CD4-positive, CD25-positive, alpha-beta regulatory T cell (primary cell): ENCODE data around the gene FAM156A. TPM values are rescaled to one million over a fixed set of nuclear protein-coding genes. Genes with fewer than 3 reads are reported as not detected.
"Not testable (repeated sequence)": the region's sequence is repeated elsewhere in the genome, so short reads cannot be mapped to it uniquely, and the experiment has no call there.

Experiments used
- ATAC-seq, 2 donors: fragments of 150-1000 bp; cut with Tn5 transposase; one replicate each; pipeline ENCODE4 v1.10.0; 2021; ENCODE audit warnings: low read depth in 2 of 2, moderate number of reproducible peaks in 2 of 2, moderate library complexity in 1 of 2
- DNase-seq, 3 donors: peaks; one replicate each; pipeline versions ENCODE4 v3.0.0 to v3.0.0-alpha.2; 2012 to 2022; ENCODE audit warnings: mixed read lengths in 1 of 3
- H3K27ac ChIP-seq: one replicate; pipeline ENCODE4 v1.7.0; 2013; ENCODE audit warnings: mild to moderate bottlenecking, low read length; ENCODE audit not compliant: insufficient read depth, poor library complexity, severe bottlenecking
- H3K27me3 ChIP-seq: one replicate; pipeline ENCODE4 v1.7.0; 2013; ENCODE audit warnings: low read length; ENCODE audit not compliant: control insufficient read depth, insufficient read depth
- H3K36me3 ChIP-seq: one replicate; pipeline ENCODE4 v1.7.0; 2013; ENCODE audit warnings: mild to moderate bottlenecking, low read length, moderate library complexity; ENCODE audit not compliant: control insufficient read depth, insufficient read depth
- H3K4me1 ChIP-seq: 2 replicates; pipeline ENCODE4 v1.7.0; 2013; ENCODE audit warnings: mild to moderate bottlenecking, low read length; ENCODE audit not compliant: insufficient read depth, control insufficient read depth, poor library complexity, severe bottlenecking
- H3K4me3 ChIP-seq: one replicate; pipeline ENCODE4 v1.7.0; 2013; ENCODE audit warnings: low read depth, mild to moderate bottlenecking, low read length, moderate library complexity
- H3K9me3 ChIP-seq, 2 experiments: 1 replicate in 1 of 2; 2 replicates in 1 of 2; pipeline ENCODE4 v1.7.0; 2013; ENCODE audit warnings: low read length in 2 of 2, mild to moderate bottlenecking in 1 of 2, moderate library complexity in 1 of 2; ENCODE audit not compliant: control insufficient read depth in 2 of 2
- H3K27ac Mint-ChIP-seq, 3 donors: one replicate each; pipeline ENCODE4 v1.8.0; 2020 to 2022; ENCODE audit warnings: mild to moderate bottlenecking in 3 of 3, mixed read lengths in 3 of 3, moderate library complexity in 2 of 3
- H3K27me3 Mint-ChIP-seq: one replicate; pipeline ENCODE4 v1.8.0; 2022; ENCODE audit warnings: mild to moderate bottlenecking, mixed read lengths
- H3K36me3 Mint-ChIP-seq: one replicate; pipeline ENCODE4 v1.8.0; 2020; ENCODE audit warnings: mixed read lengths
- H3K4me1 Mint-ChIP-seq, 4 donors: one replicate each; pipeline ENCODE4 v1.8.0; 2020 to 2022; ENCODE audit warnings: mixed read lengths in 4 of 4, mild to moderate bottlenecking in 1 of 4
- H3K4me3 Mint-ChIP-seq, 4 donors: one replicate each; pipeline ENCODE4 v1.8.0; 2020 to 2022; ENCODE audit warnings: mild to moderate bottlenecking in 4 of 4, mixed read lengths in 4 of 4, moderate library complexity in 3 of 4
- H3K9me3 Mint-ChIP-seq, 7 donors: one replicate each; pipeline ENCODE4 v1.8.0; 2020 to 2022; ENCODE audit warnings: mixed read lengths in 7 of 7, mild to moderate bottlenecking in 3 of 7, moderate library complexity in 2 of 7
- polyA plus RNA-seq, 4 donors: library from polyadenylated mRNA; unstranded; fragments of 300-500 nt; fragmentation: Illumina TruSeq; gene quantifications; one replicate each; pipeline ENCODE4 v1.2.3, GENCODE V29; 2021
- total RNA-seq: library from RNA; stranded (reverse); gene quantifications from one replicate; pipeline ENCODE4 v1.2.3, GENCODE V29; 2022

The FAM156A gene
- total and polyA plus RNA-seq, 5 donors from 2014 or later = 3.3 to 20.0 (median 3.7) TPM

DNA sequence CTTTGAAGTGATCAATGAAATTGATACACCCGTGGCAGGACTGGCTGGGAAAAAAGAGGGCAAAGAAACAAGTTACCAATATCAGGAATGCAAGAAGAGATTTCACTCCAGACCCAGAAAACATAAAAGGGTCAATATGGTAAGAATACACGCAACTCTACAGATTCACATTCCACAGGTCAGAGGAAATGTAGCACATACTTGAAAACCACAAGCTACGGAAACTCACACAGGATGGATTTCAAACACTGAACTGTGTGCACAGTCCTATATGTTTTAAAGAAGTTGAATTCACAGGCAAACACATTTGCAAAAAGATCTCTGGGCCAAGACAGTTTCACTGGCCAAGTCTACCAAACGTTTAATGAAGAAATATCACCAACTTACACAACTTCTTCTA lies 9.0 kb downstream of the FAM156A start:
- H3K27ac ChIP-seq, H3K27me3 Mint-ChIP-seq, ATAC-seq, H3K36me3 Mint-ChIP-seq, H3K9me3 ChIP-seq, H3K27me3 ChIP-seq, H3K4me1 ChIP-seq, H3K27ac Mint-ChIP-seq, H3K4me3 ChIP-seq, H3K4me3 Mint-ChIP-seq, H3K4me1 Mint-ChIP-seq, H3K9me3 Mint-ChIP-seq, H3K36me3 ChIP-seq, DNase-seq: not testable (repeated sequence)

DNA sequence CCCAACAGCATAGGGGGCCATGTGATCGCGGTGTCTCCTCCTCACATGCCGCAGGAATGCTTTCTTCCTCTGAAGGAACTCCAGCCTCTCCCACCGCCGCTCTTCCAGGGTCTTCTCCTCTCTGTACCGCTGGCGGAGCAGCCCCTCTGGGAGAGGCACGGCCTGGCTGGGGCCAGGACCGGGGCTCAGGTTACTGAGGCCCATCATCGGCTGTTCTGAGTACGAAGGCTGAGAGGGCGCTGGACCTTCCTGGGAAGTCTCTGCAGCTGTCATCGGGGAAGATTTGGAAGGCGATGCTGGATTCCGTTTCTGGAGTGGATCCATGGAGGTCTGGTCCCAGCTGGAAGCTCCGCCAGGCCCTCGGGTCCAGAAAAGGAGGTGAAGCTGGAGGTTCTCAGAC lies 10.1 kb downstream of the FAM156A start:
- not testable (repeated sequence) for H3K4me1 Mint-ChIP-seq, H3K4me3 Mint-ChIP-seq

DNA sequence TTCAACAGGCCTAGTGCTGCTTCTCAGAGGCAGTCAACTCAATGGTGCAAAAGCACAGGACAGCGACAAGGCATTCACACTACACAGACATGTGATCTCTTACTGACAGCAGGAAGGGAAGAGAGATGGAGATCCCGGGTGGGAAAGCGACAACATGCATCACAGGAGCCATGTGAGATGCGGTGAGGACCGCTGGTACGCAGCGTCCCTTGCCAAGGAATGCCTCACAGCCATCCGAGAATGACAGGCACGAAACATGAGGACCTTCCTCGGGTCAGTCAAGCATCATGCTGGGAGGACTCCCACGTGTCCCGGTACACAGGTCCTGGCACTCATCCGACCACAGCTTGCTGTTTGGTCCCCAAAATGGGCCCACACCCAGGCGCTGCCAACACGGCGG lies 10.8 kb downstream of the FAM156A start:
- DNase-seq, H3K27ac Mint-ChIP-seq, H3K4me3 Mint-ChIP-seq, H3K27ac ChIP-seq, H3K4me3 ChIP-seq, H3K36me3 Mint-ChIP-seq, H3K9me3 Mint-ChIP-seq, H3K27me3 Mint-ChIP-seq, H3K4me1 Mint-ChIP-seq, H3K36me3 ChIP-seq, H3K9me3 ChIP-seq, ATAC-seq, H3K4me1 ChIP-seq, H3K27me3 ChIP-seq: not testable (repeated sequence)

More for the DNA sequence above, 10.1 kb downstream of the FAM156A start:
- H3K27me3 Mint-ChIP-seq, H3K27me3 ChIP-seq, H3K36me3 Mint-ChIP-seq, ATAC-seq, H3K27ac Mint-ChIP-seq, H3K4me1 ChIP-seq, H3K27ac ChIP-seq, DNase-seq, H3K36me3 ChIP-seq, H3K9me3 ChIP-seq, H3K9me3 Mint-ChIP-seq, H3K4me3 ChIP-seq: not testable (repeated sequence)

DNA sequence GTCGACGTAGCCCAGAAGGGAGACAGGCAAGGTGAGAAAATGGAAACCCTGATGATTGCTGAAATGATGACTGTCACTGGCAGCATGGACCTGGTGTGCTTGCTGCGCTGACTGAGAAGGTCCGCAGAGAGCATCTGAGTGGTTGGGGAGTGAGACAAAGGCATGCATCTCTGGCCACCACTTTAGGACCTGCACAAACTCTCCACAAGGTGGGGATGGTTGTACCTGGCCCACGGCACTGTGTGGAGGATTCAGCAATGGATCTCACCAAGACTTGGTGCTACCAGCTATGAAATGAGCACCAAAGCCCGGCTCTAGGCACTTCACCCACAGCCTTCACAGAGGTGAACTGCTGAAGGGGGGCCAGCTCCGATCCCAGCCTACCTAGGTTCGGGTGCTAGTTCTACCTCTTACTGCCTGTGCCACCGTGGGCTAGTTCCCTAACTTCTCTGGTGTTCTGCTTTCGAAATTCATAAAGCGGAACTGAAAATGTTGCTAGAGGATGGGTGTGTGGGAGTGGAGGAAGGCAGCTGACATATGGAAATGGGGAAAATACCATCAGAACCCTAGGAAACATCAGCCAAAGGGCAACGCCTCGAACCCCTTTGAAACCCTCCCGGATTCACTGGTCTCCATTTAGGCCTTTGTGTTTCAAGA lies 12.4 kb downstream of the FAM156A start:
- H3K27ac ChIP-seq, H3K27me3 ChIP-seq, H3K4me3 ChIP-seq, H3K4me1 Mint-ChIP-seq, H3K9me3 Mint-ChIP-seq, H3K4me3 Mint-ChIP-seq, H3K36me3 ChIP-seq, H3K27me3 Mint-ChIP-seq, H3K4me1 ChIP-seq, ATAC-seq, H3K9me3 ChIP-seq, DNase-seq, H3K36me3 Mint-ChIP-seq, H3K27ac Mint-ChIP-seq: not testable (repeated sequence)

DNA sequence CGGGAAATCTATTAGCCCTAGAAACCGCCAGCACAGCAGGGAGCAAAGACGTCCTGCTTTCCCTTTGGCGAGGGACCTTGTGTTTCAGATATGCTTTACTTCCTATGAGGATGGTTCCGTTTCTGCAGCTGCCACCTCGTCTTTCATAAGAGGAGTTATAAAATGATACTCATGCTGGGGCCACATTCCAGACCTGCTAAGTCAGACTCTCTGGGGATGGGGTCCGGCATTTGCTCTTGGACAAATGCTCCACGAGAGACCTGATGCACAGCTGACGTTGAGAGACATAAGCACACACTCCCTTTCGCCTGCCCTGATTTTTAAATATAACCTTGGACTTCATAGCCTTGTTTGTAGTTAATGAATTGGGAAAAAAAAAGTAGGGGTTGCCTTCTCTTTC lies 16.6 kb downstream of the FAM156A start:
- H3K4me3 Mint-ChIP-seq, H3K9me3 Mint-ChIP-seq, H3K36me3 ChIP-seq, H3K27ac Mint-ChIP-seq, DNase-seq, H3K36me3 Mint-ChIP-seq, H3K27me3 Mint-ChIP-seq, H3K9me3 ChIP-seq, H3K27ac ChIP-seq, H3K27me3 ChIP-seq, H3K4me1 ChIP-seq, H3K4me3 ChIP-seq, ATAC-seq, H3K4me1 Mint-ChIP-seq: not testable (repeated sequence)

DNA sequence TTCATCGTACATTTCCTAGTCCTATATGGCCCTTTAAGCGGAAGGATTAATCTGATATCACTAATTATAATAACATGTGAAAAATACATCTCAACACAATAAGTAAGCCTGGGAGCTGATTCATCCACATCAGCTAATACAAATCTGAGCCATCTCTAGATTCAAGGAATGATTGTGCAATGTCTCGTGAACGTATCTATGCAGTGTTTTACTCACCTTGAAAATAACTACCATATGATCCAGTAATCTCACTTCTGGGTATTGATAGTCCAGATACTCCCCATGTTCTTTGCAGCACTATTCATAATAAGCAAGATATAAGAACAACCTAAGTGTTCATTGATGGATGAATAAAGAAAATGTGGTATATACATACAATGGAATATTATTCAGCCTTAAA lies 17.6 kb downstream of the FAM156A start:
- not testable (repeated sequence) for H3K27me3 Mint-ChIP-seq

GRCh38 chrX:52935470-52935784 lies 22.9 kb downstream of the FAM156A start:
- peak overlapping the region; percentile 94 for H3K27ac ChIP-seq
- H3K27me3 Mint-ChIP-seq, H3K36me3 Mint-ChIP-seq, H3K9me3 ChIP-seq, H3K4me1 ChIP-seq, H3K36me3 ChIP-seq, DNase-seq, H3K27me3 ChIP-seq, H3K9me3 Mint-ChIP-seq: not testable (repeated sequence)
- peak in 1 of 2 donors; percentile 1 for ATAC-seq
- Mint-ChIP-seq H3K4me1 (peaks cover 0 to 19% (median 7%) of the 10 kb centered on the region in 4 donors), H3K27ac (peak overlapping the region; percentile 95 to 100 (median 99)), H3K4me3 (peak overlapping the region; percentile 90 to 98 (median 94))
- peak overlapping the region; percentile 51 for H3K4me3 ChIP-seq

More for the DNA sequence above, 17.6 kb downstream of the FAM156A start:
- not testable (repeated sequence) for H3K36me3 Mint-ChIP-seq, H3K9me3 ChIP-seq, H3K36me3 ChIP-seq, H3K4me1 Mint-ChIP-seq, H3K4me1 ChIP-seq, DNase-seq, H3K27ac ChIP-seq, H3K27me3 ChIP-seq, H3K27ac Mint-ChIP-seq, ATAC-seq, H3K4me3 ChIP-seq, H3K4me3 Mint-ChIP-seq, H3K9me3 Mint-ChIP-seq

- DNase-seq (peak; percentile 82 to 97 (median 96)), ATAC-seq (peak; percentile 93 to 94)
- peak overlapping the region; percentile 74 for H3K4me3 ChIP-seq
- Mint-ChIP-seq H3K4me3 (peak overlapping the region; percentile 90 to 98 (median 94)), H3K36me3 (peaks cover 4% of the 10 kb centered on the region), H3K4me1 (peaks cover 0 to 19% (median 7%) of the 10 kb centered on the region in 4 donors), H3K27me3 (peaks cover 9% of the 10 kb centered on the region), H3K27ac (peak overlapping the region; percentile 95 to 100 (median 99)), H3K9me3 (peaks cover 0 to 7% (median 0%) of the 10 kb centered on the region in 7 donors)
- H3K4me1 ChIP-seq = peaks cover 9% of the 10 kb centered on the region
- H3K27me3 ChIP-seq = no peaks in the 10 kb centered on the region
- H3K36me3 ChIP-seq = no peaks in the 10 kb centered on the region
- no peaks in the 10 kb centered on the region for H3K9me3 ChIP-seq
- H3K27ac ChIP-seq = peak overlapping the region; percentile 94
Measured at GRCh38 chrX:52934704-52935469, 23.4 kb downstream of the FAM156A start.
